HEK293 (cell line): ENCODE results near the gene PTPRK.
A peak's percentile ranks its signal among the peaks of the same experiment; 100 is the strongest.

Experiments used
- CTCF ChIA-PET: fragments of 350-600 bp; formaldehyde crosslinking; extraction: SDS; loops from one replicate; lab custom pipeline; 2021; ENCODE audit warnings: antibody characterized with exemption; lab: Yijun Ruan, JAX
- POLR2A ChIA-PET: fragments of 300-600 bp; formaldehyde crosslinking; extraction: SDS; loops from one replicate; lab custom pipeline; 2020; ENCODE audit warnings: antibody characterized with exemption, inconsistent platforms; lab: Yijun Ruan, JAX
- H3K27ac ChIP-seq: fragments of 200-500 bp; sonication (Bioruptor generic); 2 replicates; pipeline ENCODE4 v1.5.1; 2014; ENCODE audit warnings: low read depth, low read length, control low read depth, inconsistent platforms; ENCODE audit errors: extremely low read depth
- H3K36me3 ChIP-seq, 2 experiments: fragments of 200-500 bp in 1 of 2; sonication (Bioruptor generic) in 1 of 2; 1 replicate in 1 of 2; 2 replicates in 1 of 2; pipeline ENCODE4 v1.5.1; 2014 to 2017; ENCODE audit warnings: inconsistent platforms in 2 of 2, low read length in 2 of 2; ENCODE audit not compliant: control insufficient read depth in 2 of 2, insufficient read depth in 1 of 2
- H3K4me1 ChIP-seq: fragments of 200-500 bp; sonication (Bioruptor generic); 2 replicates; pipeline ENCODE4 v1.5.1; 2014; ENCODE audit warnings: mild to moderate bottlenecking, low read length, inconsistent platforms; ENCODE audit not compliant: control insufficient read depth, insufficient read depth
- H3K4me3 ChIP-seq: 2 replicates; pipeline ENCODE4 v1.5.1; 2011; ENCODE audit warnings: low read depth, mild to moderate bottlenecking, control low read depth, low read length, moderate library complexity
- H3K9me3 ChIP-seq: fragments of 200-500 bp; sonication (Bioruptor generic); 2 replicates; pipeline ENCODE4 v1.5.1; 2014; ENCODE audit warnings: low read depth, low read length, inconsistent platforms; ENCODE audit not compliant: control insufficient read depth, insufficient read depth
- KLF7 ChIP-seq: fragments of 450-650 bp; formaldehyde crosslinking; IDR thresholded peaks from 2 replicates; pipeline ENCODE4 v1.5.1; 2016; ENCODE audit warnings: missing biosample characterization, missing genetic modification characterization, borderline replicate concordance
- SCRT1 ChIP-seq: fragments of 450-650 bp; formaldehyde crosslinking; IDR thresholded peaks from 2 replicates; pipeline ENCODE4 v1.5.1; 2016; ENCODE audit warnings: missing biosample characterization, missing genetic modification characterization, borderline replicate concordance
- TRIM28 ChIP-seq: IDR thresholded peaks from 2 replicates; pipeline ENCODE4 v1.6.1; 2011; ENCODE audit warnings: low read length, control low read depth, borderline replicate concordance
- TSHZ1 ChIP-seq: fragments of 450-650 bp; formaldehyde crosslinking; IDR thresholded peaks from 2 replicates; pipeline ENCODE4 v1.5.1; 2016; ENCODE audit warnings: missing biosample characterization, missing genetic modification characterization, borderline replicate concordance
- ZNF10 ChIP-seq: fragments of 450-650 bp; formaldehyde crosslinking; IDR thresholded peaks from 2 replicates; pipeline ENCODE4 v1.5.1; 2017; ENCODE audit warnings: missing biosample characterization, missing genetic modification characterization
- ZNF133 ChIP-seq: fragments of 450-650 bp; formaldehyde crosslinking; IDR thresholded peaks from 2 replicates; pipeline ENCODE4 v1.5.1; 2016; ENCODE audit warnings: missing biosample characterization, missing genetic modification characterization
- ZNF146 ChIP-seq: fragments of 450-650 bp; formaldehyde crosslinking; IDR thresholded peaks from 2 replicates; pipeline ENCODE4 v1.5.1; 2016; ENCODE audit warnings: missing biosample characterization, missing genetic modification characterization
- ZNF24 ChIP-seq: fragments of 450-650 bp; formaldehyde crosslinking; IDR thresholded peaks from 2 replicates; pipeline ENCODE4 v1.5.1; 2016; ENCODE audit warnings: missing biosample characterization, missing genetic modification characterization
- ZNF26 ChIP-seq: fragments of 450-650 bp; formaldehyde crosslinking; IDR thresholded peaks from 2 replicates; pipeline ENCODE4 v1.5.1; 2016; ENCODE audit warnings: missing biosample characterization, missing genetic modification characterization
- ZNF549 ChIP-seq: fragments of 450-650 bp; IDR thresholded peaks from 2 replicates; pipeline ENCODE4 v1.5.1; 2018; ENCODE audit warnings: missing biosample characterization, missing genetic modification characterization, mild to moderate bottlenecking, inconsistent platforms, moderate library complexity
- ZNF621 ChIP-seq: fragments of 450-650 bp; formaldehyde crosslinking; IDR thresholded peaks from 2 replicates; pipeline ENCODE4 v1.5.1; 2017; ENCODE audit warnings: missing biosample characterization, missing genetic modification characterization
- ZNF639 ChIP-seq: fragments of 450-650 bp; formaldehyde crosslinking; IDR thresholded peaks from 2 replicates; pipeline ENCODE4 v1.5.1; 2016; ENCODE audit warnings: missing biosample characterization, missing genetic modification characterization
- ZNF670 ChIP-seq: fragments of 450-650 bp; formaldehyde crosslinking; IDR thresholded peaks from 2 replicates; pipeline ENCODE4 v1.5.1; 2016; ENCODE audit warnings: missing biosample characterization, missing genetic modification characterization, low read depth
- ZSCAN5A ChIP-seq: fragments of 450-650 bp; formaldehyde crosslinking; IDR thresholded peaks from 2 replicates; pipeline ENCODE4 v1.5.1; 2016; ENCODE audit warnings: missing biosample characterization, missing genetic modification characterization

Gene PTPRK

GRCh38 chr6:128311944-128312570 lies 208.3 kb downstream of the PTPRK start:
- H3K4me3 ChIP-seq: no peak overlapping the region
- peaks cover 7% of the 10 kb centered on the region for H3K4me1 ChIP-seq
- TF ChIP-seq KLF7 (tag by site-specific recombination) (no peak), ZNF24 (tag by site-specific recombination) (no peak), ZNF670 (tag by site-specific recombination) (no peak), ZNF621 (tag by site-specific recombination) (no peak), ZSCAN5A (tag by site-specific recombination) (no peak)
- no peak overlapping the region for H3K27ac ChIP-seq
- CTCF ChIA-PET: interaction anchor here (0.7 kb wide), 1 partner anchor 337 kb away, joined by 3 read pairs; no protein-coding TSS in a partner anchor
- H3K36me3 ChIP-seq: no peaks in the 10 kb centered on the region
- H3K9me3 ChIP-seq: no peaks in the 10 kb centered on the region
- POLR2A ChIA-PET: no interaction called here

GRCh38 chr6:128310451-128310850 lies 209.9 kb downstream of the PTPRK start:
- H3K9me3 ChIP-seq: no peaks in the 10 kb centered on the region
- CTCF ChIA-PET: interaction anchor here (0.7 kb wide), 2 partner anchors 208 to 421 kb away, joined by 3 to 4 read pairs; no protein-coding TSS in a partner anchor
- H3K27ac ChIP-seq: no peak overlapping the region
- H3K36me3 ChIP-seq: no peaks in the 10 kb centered on the region
- no peak overlapping the region for H3K4me3 ChIP-seq
- TF ChIP-seq TRIM28 (0 out of 2 replicates have a peak, but pooled peaks have one; percentile 44), ZNF10 (tag by site-specific recombination) (no peak), ZNF26 (tag by site-specific recombination) (no peak), ZNF549 (tag by site-specific recombination) (0 out of 2 replicates have a peak, but pooled peaks have one; percentile 32), ZNF133 (tag by site-specific recombination) (no peak), ZNF639 (tag by site-specific recombination) (no peak), TSHZ1 (tag by site-specific recombination) (no peak), SCRT1 (tag by site-specific recombination) (no peak), ZNF146 (tag by site-specific recombination) (no peak)
- peaks cover 7% of the 10 kb centered on the region for H3K4me1 ChIP-seq
- POLR2A ChIA-PET: no interaction called here
